NCI-H2171 treated with DMSO at 0.1 percent for 48 hours (cell line): ENCODE measurements around the gene CCDC179.
A peak's percentile ranks its signal among the peaks of the same experiment; 100 is the strongest.

Experiments used
- DNase-seq: peaks from one replicate; lab custom pipeline; 2025; lab: John Stamatoyannopoulos, UW

Gene CCDC179

GRCh38 chr11:22860241-22860640 lies at the start of gene CCDC179:
Gene CCDC179, minus strand, starts transcription at chr11:22860474. Its CDS starts 53 bp downstream, at chr11:22860421.
- DNase-seq, result no peak

GRCh38 chr11:22903782-22904181 lies 43.5 kb upstream of the CCDC179 start:
- no peak for DNase-seq

GRCh38 chr11:22901603-22902002 lies 41.3 kb upstream of the CCDC179 start:
- DNase-seq, result no peak

GRCh38 chr11:22900764-22901486 lies 40.7 kb upstream of the CCDC179 start:
- no peak for DNase-seq

- no peak for DNase-seq
Observed at GRCh38 chr11:22898036-22898435, 37.8 kb upstream of the CCDC179 start.

GRCh38 chr11:22890227-22890626 lies 30.0 kb upstream of the CCDC179 start:
- DNase-seq, result no peak

GRCh38 chr11:22884217-22884616 lies 23.9 kb upstream of the CCDC179 start:
- DNase-seq, result no peak

GRCh38 chr11:22879630-22880029 lies 19.4 kb upstream of the CCDC179 start:
- DNase-seq, result no peak

GRCh38 chr11:22878604-22879003 lies 18.3 kb upstream of the CCDC179 start:
- no peak for DNase-seq

- DNase-seq, result no peak
Observed at GRCh38 chr11:22878039-22878438, 17.8 kb upstream of the CCDC179 start.

GRCh38 chr11:22875869-22876473 lies 15.7 kb upstream of the CCDC179 start:
- peak; percentile 94 for DNase-seq

GRCh38 chr11:22869325-22869724 lies 9.1 kb upstream of the CCDC179 start:
- DNase-seq, result no peak

- DNase-seq, result no peak
Observed at GRCh38 chr11:22859756-22860155, 518 bp downstream of the CCDC179 start.

- no peak for DNase-seq
Observed at GRCh38 chr11:22851477-22851876, 8.8 kb downstream of the CCDC179 start.

GRCh38 chr11:22846726-22847125 lies 13.5 kb downstream of the CCDC179 start:
- DNase-seq, result no peak

GRCh38 chr11:22832315-22833015 lies 27.8 kb downstream of the CCDC179 start:
- DNase-seq, result no peak

- DNase-seq, result no peak
Observed at GRCh38 chr11:22830082-22830414, 30.2 kb downstream of the CCDC179 start.

- peak; percentile 98 for DNase-seq
Observed at GRCh38 chr11:22829231-22830081, 30.8 kb downstream of the CCDC179 start, which contains the start of gene SVIP. Gene SVIP, minus strand, starts transcription at chr11:22829801. Its CDS starts 53 bp downstream, at chr11:22829748.

- DNase-seq, result peak; percentile 39
Observed at GRCh38 chr11:22828373-22828772, 31.9 kb downstream of the CCDC179 start.

GRCh38 chr11:22822203-22822602 lies 38.1 kb downstream of the CCDC179 start:
- no peak for DNase-seq

- DNase-seq, result no peak
Observed at GRCh38 chr11:22809893-22810292, 50.4 kb downstream of the CCDC179 start.

GRCh38 chr11:22808571-22809197 lies 51.6 kb downstream of the CCDC179 start:
- peak; percentile 27 for DNase-seq
